ENCODE data around the gene PFKFB3. TPM values are rescaled to one million over a fixed set of nuclear protein-coding genes. Genes with fewer than 3 reads are reported as not detected.

Gene PFKFB3
- polyA plus RNA-seq, 1 experiment: 24.3 TPM

DNA sequence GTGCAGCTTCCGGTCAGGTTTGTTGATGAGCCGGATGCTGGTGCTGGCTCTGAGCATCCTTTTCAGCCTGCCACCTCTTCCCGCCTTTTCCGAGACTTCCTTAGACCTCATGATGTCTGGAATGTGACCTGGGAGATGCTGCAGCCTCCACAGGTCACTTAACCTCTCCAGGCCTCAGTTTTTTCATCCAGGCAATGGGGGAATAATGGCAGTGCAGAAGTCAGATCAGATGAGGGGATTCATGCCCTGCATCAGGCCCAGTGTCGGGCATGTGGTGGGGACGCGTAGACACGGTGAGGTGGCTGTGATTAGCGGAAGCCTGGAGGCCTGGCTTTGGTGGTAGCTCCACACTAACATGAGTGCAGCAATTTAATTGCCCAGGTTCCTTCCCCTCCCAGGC lies 24.6 kb downstream of the PFKFB3 start:
- CTCF ChIA-PET: no interaction called here
- Histone ChIP-seq H3K9me3 (ENCODE audit: control insufficient read depth, insufficient read depth, low read length) (no peaks in the 10 kb centered on the region), H3K27me3 (ENCODE audit: control insufficient read depth, insufficient read depth, low read length) (no peaks in the 10 kb centered on the region), H3K27ac (ENCODE audit: low read depth, low read length) (no peak overlapping the region), H3K4me3 (ENCODE audit: low read depth, low read length) (no peak overlapping the region)
- DNase-seq (ENCODE audit: low read depth, low spot score): no peak
- POLR2A ChIA-PET: no interaction called here
- TF ChIP-seq CTCF (IDR thresholded peaks at IDR 0.05; ENCODE audit: low read depth, low read length): no peak

- no peaks in the 10 kb centered on the region for H3K27me3 ChIP-seq (ENCODE audit: control insufficient read depth, insufficient read depth, low read length)
- TF ChIP-seq CTCF (IDR thresholded peaks at IDR 0.05; ENCODE audit: low read depth, low read length): no peak
- no peak for DNase-seq (ENCODE audit: low read depth, low spot score)
- no peak overlapping the region for H3K27ac ChIP-seq (ENCODE audit: low read depth, low read length)
- CTCF ChIA-PET: no interaction called here
- H3K9me3 ChIP-seq (ENCODE audit: control insufficient read depth, insufficient read depth, low read length): no peaks in the 10 kb centered on the region
- POLR2A ChIA-PET: no interaction called here
- no peak overlapping the region for H3K4me3 ChIP-seq (ENCODE audit: low read depth, low read length)
Measured at GRCh38 chr10:6228010-6228511, 25.3 kb downstream of the PFKFB3 start.

DNA sequence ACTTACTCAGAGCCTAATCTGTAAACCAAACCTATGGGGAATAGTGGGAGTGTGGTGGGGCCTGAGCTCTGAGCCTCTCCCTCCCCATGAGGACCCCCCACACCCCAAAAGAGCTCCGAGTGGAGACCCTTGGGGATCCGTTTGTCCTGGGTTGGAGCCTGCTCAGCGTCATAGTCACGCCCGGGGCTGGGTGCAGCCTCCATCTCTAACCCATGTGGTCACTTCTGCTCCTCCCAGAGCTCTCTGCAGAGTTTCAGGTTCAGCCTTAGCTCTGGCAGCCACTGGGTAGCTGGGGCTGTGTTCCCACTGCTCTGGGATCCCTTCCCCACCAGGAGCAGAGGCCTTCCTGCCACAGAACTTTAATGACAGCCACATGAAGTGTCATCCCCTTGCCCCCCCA lies 25.9 kb downstream of the PFKFB3 start:
- ChIA-PET POLR2A (no interaction called here), CTCF (no interaction called here)
- no peak for TF ChIP-seq CTCF (IDR thresholded peaks at IDR 0.05; ENCODE audit: low read depth, low read length)
- no peak overlapping the region for H3K27ac ChIP-seq (ENCODE audit: low read depth, low read length)
- H3K4me3 ChIP-seq (ENCODE audit: low read depth, low read length): no peak overlapping the region
- H3K9me3 ChIP-seq (ENCODE audit: control insufficient read depth, insufficient read depth, low read length): no peaks in the 10 kb centered on the region
- no peaks in the 10 kb centered on the region for H3K27me3 ChIP-seq (ENCODE audit: control insufficient read depth, insufficient read depth, low read length)
- DNase-seq (ENCODE audit: low read depth, low spot score): no peak

GRCh38 chr10:6229290-6229689 lies 26.6 kb downstream of the PFKFB3 start:
- DNase-seq (ENCODE audit: low read depth, low spot score): no peak
- Histone ChIP-seq H3K9me3 (ENCODE audit: control insufficient read depth, insufficient read depth, low read length) (no peaks in the 10 kb centered on the region), H3K27me3 (ENCODE audit: control insufficient read depth, insufficient read depth, low read length) (no peaks in the 10 kb centered on the region), H3K27ac (ENCODE audit: low read depth, low read length) (no peak overlapping the region), H3K4me3 (ENCODE audit: low read depth, low read length) (no peak overlapping the region)
- CTCF ChIA-PET: no interaction called here
- no peak for TF ChIP-seq CTCF (IDR thresholded peaks at IDR 0.05; ENCODE audit: low read depth, low read length)
- POLR2A ChIA-PET: no interaction called here

DNA sequence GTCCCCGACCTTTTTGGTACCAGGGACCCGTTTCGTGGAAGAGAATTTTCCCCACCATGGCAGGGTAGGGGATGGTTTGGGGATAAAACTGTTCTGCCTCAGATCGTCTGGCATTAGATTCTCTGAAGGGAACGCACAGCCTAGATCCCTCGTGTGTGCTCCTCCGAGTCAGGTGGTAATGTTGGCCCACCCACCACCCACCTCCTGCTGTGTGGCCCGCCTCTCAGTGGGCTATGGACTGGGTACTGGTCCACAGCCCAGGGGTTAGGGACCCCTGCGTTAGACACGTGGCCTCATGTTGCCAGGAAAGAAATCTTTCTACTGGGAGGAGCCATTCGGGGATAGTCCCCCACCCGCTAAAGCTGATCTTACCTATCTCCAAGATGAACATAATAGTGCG lies 27.0 kb downstream of the PFKFB3 start:
- no peak for TF ChIP-seq CTCF (IDR thresholded peaks at IDR 0.05; ENCODE audit: low read depth, low read length)
- H3K27me3 ChIP-seq (ENCODE audit: control insufficient read depth, insufficient read depth, low read length): no peaks in the 10 kb centered on the region
- CTCF ChIA-PET: no interaction called here
- H3K9me3 ChIP-seq (ENCODE audit: control insufficient read depth, insufficient read depth, low read length): no peaks in the 10 kb centered on the region
- no peak overlapping the region for H3K4me3 ChIP-seq (ENCODE audit: low read depth, low read length)
- POLR2A ChIA-PET: no interaction called here
- no peak overlapping the region for H3K27ac ChIP-seq (ENCODE audit: low read depth, low read length)
- no peak for DNase-seq (ENCODE audit: low read depth, low spot score)

All from AG04450 (cell line).